GM19455 (cell line): ENCODE results near the gene GADL1.

Experiments
- ATAC-seq: cut with Tn5 transposase; IDR thresholded peaks from one replicate; pipeline ENCODE4 v1.9.1; 2021; ENCODE audit not compliant: unreplicated experiment

The GADL1 gene

GRCh38 chr3:30878862-30879261, 15.6 kb downstream of the GADL1 start:
- ATAC-seq: no peak

GRCh38 chr3:30875505-30875904, 19.0 kb downstream of the GADL1 start:
- no peak for ATAC-seq

- ATAC-seq: no peak
These were observed 20.8 kb downstream of the GADL1 start for GRCh38 chr3:30873671-30874070.

GRCh38 chr3:30872879-30873278, 21.6 kb downstream of the GADL1 start:
- no peak for ATAC-seq

- ATAC-seq: no peak
These were observed 22.7 kb downstream of the GADL1 start for GRCh38 chr3:30871720-30872119.

- no peak for ATAC-seq
These were observed 29.6 kb downstream of the GADL1 start for GRCh38 chr3:30864836-30865235.

- no peak for ATAC-seq
These were observed 30.3 kb downstream of the GADL1 start for GRCh38 chr3:30864132-30864531.

- no peak for ATAC-seq
These were observed 32.5 kb downstream of the GADL1 start for GRCh38 chr3:30862004-30862403.

GRCh38 chr3:30858894-30859389, 35.5 kb downstream of the GADL1 start:
- no peak for ATAC-seq

GRCh38 chr3:30855400-30856292, 38.8 kb downstream of the GADL1 start:
- no peak for ATAC-seq

GRCh38 chr3:30852833-30853232, 41.6 kb downstream of the GADL1 start:
- ATAC-seq: no peak

- ATAC-seq: no peak
These were observed 46.2 kb downstream of the GADL1 start for GRCh38 chr3:30848087-30848779.

- no peak for ATAC-seq
These were observed 46.9 kb downstream of the GADL1 start for GRCh38 chr3:30847592-30847991.

GRCh38 chr3:30845606-30846005, 48.9 kb downstream of the GADL1 start:
- ATAC-seq: no peak

GRCh38 chr3:30843877-30844276, 50.6 kb downstream of the GADL1 start:
- no peak for ATAC-seq

- no peak for ATAC-seq
These were observed 58.3 kb downstream of the GADL1 start for GRCh38 chr3:30836141-30836540.

GRCh38 chr3:30835667-30836066, 58.8 kb downstream of the GADL1 start:
- ATAC-seq: no peak

- no peak for ATAC-seq
These were observed 61.4 kb downstream of the GADL1 start for GRCh38 chr3:30832961-30833575.

GRCh38 chr3:30827080-30827479, 67.4 kb downstream of the GADL1 start:
- ATAC-seq: no peak

GRCh38 chr3:30826531-30826942, 67.9 kb downstream of the GADL1 start:
- ATAC-seq: no peak

GRCh38 chr3:30819067-30819798, 75.2 kb downstream of the GADL1 start:
- no peak for ATAC-seq
